ENCODE measurements around the gene RPS6KA3. TPM values are rescaled to one million over a fixed set of nuclear protein-coding genes. Genes with fewer than 3 reads are reported as not detected.

The RPS6KA3 gene
- total RNA-seq, 1 donor from 2014 or later: 43.0 TPM

DNA sequence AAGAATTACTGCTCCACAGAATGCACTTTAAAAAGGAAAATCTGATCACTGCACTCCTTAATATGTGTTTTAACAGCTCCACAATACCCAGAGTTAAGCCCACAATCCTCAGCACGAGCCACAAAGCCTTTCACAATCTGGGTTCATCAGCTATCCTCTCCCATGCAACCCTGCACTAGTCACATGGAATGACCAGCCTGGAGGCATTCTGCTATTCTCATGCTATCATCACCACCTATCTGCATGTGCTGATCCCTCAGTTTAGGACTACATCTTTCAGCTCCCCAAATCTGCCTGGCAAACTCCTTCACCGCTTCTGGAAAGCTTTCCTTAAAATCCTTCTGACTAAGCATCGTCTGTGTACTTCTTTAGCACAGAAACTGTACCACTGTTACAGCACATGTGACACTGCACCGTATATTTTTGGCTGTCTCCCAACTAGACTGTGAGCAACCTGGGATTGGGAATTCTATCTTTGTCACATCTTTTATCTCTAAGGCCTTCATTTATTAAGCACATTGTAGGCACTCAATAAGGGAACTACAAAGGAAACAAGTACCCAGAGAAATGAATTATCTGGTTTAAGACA, 106.8 kb downstream of the RPS6KA3 start:
- Histone ChIP-seq H3K36me3 (peaks cover 0 to 23% of the 10 kb centered on the region in 2 donors), H3K4me1 (no peaks in the 10 kb centered on the region), H3K27me3 (no peaks in the 10 kb centered on the region), H3K9me3 (no peaks in the 10 kb centered on the region), H3K4me3 (no peak overlapping the region), H3K27ac (no peak overlapping the region)
- no peak for DNase-seq (ENCODE audit: low spot score in 2 of 2)
- TF ChIP-seq, protein P1, sequence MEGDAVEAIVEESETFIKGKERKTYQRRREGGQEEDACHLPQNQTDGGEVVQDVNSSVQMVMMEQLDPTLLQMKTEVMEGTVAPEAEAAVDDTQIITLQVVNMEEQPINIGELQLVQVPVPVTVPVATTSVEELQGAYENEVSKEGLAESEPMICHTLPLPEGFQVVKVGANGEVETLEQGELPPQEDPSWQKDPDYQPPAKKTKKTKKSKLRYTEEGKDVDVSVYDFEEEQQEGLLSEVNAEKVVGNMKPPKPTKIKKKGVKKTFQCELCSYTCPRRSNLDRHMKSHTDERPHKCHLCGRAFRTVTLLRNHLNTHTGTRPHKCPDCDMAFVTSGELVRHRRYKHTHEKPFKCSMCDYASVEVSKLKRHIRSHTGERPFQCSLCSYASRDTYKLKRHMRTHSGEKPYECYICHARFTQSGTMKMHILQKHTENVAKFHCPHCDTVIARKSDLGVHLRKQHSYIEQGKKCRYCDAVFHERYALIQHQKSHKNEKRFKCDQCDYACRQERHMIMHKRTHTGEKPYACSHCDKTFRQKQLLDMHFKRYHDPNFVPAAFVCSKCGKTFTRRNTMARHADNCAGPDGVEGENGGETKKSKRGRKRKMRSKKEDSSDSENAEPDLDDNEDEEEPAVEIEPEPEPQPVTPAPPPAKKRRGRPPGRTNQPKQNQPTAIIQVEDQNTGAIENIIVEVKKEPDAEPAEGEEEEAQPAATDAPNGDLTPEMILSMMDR (IDR thresholded peaks at IDR 0.05): no peak
- intact Hi-C loops (cut with DNase I): no loop called here

DNA sequence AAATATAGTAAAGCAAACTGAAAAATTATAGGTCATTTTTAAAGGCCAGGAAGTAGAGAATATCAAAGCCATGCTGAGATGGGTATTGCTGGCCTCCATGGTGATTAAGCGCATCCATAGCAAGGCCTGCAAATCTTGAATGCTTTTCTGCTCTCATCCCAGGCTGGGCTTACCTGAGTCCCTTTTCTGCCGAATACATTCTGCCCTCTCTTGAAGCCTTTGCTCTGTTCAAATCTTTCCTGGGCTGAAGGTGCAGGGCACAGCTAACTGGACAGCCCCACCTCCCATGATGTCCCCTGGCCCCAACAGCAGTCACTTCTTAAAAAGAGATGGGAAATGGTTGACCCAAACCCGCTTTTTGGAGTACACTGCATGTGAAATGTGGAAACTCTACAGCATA, 115.0 kb downstream of the RPS6KA3 start:
- Histone ChIP-seq H3K9me3 (no peaks in the 10 kb centered on the region), H3K27me3 (no peaks in the 10 kb centered on the region), H3K4me3 (no peak overlapping the region), H3K36me3 (peaks cover 0 to 18% of the 10 kb centered on the region in 2 donors), H3K4me1 (no peaks in the 10 kb centered on the region), H3K27ac (no peak overlapping the region)
- TF ChIP-seq, protein P1 (IDR thresholded peaks at IDR 0.05): no peak
- DNase-seq (ENCODE audit: low spot score in 2 of 2): no peak
- intact Hi-C loops (cut with DNase I): no loop called here

DNA sequence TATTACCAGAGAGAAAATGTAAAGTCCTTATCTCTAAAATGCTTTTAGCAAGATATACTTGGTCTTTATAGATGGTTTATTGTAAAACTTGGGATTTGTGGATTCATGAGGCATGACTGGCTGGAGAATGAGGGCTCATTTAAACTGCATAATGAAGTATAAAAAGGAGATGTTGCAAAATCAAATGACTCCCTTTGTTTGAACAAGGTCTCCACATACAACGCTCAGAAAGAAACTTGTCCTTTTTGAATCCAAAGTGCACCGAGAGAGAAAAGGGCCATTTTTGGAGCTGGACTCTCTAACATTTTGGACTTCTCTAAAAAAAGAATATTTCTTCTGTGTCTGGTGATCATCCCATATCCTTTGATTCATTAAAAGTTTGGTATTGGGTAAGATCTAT, 117.4 kb downstream of the RPS6KA3 start:
- intact Hi-C loops (cut with DNase I): loop anchor here (10.0 kb wide), 1 partner anchor 155 kb away; the partner anchor contains the start of gene BCLAF3
- H3K9me3 ChIP-seq: no peaks in the 10 kb centered on the region
- H3K4me1 ChIP-seq: no peaks in the 10 kb centered on the region
- TF ChIP-seq, protein P1 (IDR thresholded peaks at IDR 0.05): no peak
- no peaks in the 10 kb centered on the region for H3K27me3 ChIP-seq
- no peak for DNase-seq (ENCODE audit: low spot score in 2 of 2)
- H3K36me3 ChIP-seq: peaks cover 0 to 9% of the 10 kb centered on the region in 2 donors
- no peak overlapping the region for H3K27ac ChIP-seq
- H3K4me3 ChIP-seq: no peak overlapping the region

DNA sequence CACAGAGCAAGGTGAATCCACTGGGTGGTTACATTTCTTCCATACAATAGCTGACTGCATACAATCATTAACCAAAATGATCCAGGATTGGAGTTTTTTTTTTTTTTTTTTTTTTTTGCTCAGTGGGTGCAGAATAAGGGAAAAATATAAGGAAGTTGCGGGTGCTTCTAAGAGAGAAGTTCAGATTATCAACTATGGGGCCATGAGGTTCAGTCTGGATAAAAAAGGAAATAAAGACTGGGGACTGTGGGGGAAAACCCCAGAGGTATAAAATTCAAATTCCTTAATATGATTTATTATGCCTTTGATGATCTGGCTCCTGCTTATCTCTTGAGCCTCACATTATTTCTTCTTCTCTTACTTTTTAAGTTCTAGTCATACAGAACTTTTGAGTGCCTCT, 119.1 kb downstream of the RPS6KA3 start:
- Histone ChIP-seq H3K27me3 (no peaks in the 10 kb centered on the region), H3K9me3 (no peaks in the 10 kb centered on the region), H3K36me3 (peaks cover 0 to 3% of the 10 kb centered on the region in 2 donors), H3K27ac (no peak overlapping the region), H3K4me3 (no peak overlapping the region), H3K4me1 (no peaks in the 10 kb centered on the region)
- intact Hi-C loops (cut with DNase I): loop anchor here (10.0 kb wide), 1 partner anchor 153 kb away; the partner anchor contains the start of gene BCLAF3
- TF ChIP-seq, protein P1 (IDR thresholded peaks at IDR 0.05): no peak
- no peak for DNase-seq (ENCODE audit: low spot score in 2 of 2)

DNA sequence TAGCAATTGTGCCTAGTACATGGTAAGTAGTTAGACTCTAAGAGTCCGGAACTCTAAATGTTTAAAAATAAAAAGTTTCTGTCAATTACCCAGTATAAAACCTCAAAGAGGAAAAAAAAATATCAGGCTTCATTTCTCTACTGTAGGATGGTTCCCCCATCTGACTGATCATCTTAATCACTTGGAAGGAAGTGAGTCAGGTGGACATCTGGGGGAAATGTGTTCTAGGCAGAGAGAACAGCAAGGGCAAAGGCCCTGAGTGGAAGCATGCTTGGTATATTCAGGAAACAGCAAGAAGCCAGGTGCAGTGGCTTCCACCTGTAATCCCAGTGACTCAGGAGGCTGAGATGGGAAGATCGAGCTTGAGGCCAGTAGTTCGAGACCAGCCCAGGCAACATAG, 122.2 kb downstream of the RPS6KA3 start:
- intact Hi-C loops (cut with DNase I): loop anchor here (10.0 kb wide), 1 partner anchor 150 kb away; the partner anchor contains the start of gene BCLAF3
- no peaks in the 10 kb centered on the region for H3K36me3 ChIP-seq

More for the DNA sequence above, 122.2 kb downstream of the RPS6KA3 start:
- H3K4me3 ChIP-seq: no peak overlapping the region
- H3K4me1 ChIP-seq: peaks cover 0 to 4% of the 10 kb centered on the region in 2 donors
- no peaks in the 10 kb centered on the region for H3K9me3 ChIP-seq
- H3K27ac ChIP-seq: no peak overlapping the region
- TF ChIP-seq, protein P1 (IDR thresholded peaks at IDR 0.05): no peak
- no peaks in the 10 kb centered on the region for H3K27me3 ChIP-seq
- no peak for DNase-seq (ENCODE audit: low spot score in 2 of 2)

Data from ascending aorta (tissue), 2 donors.